Measurements from ENCODE around the gene PFDN1. TPM values are rescaled to one million over a fixed set of nuclear protein-coding genes. Genes with fewer than 3 reads are reported as not detected.

Gene PFDN1
- total and polyA plus RNA-seq, 8 donors: 28.6 to 137 (median 74.2) TPM

DNA sequence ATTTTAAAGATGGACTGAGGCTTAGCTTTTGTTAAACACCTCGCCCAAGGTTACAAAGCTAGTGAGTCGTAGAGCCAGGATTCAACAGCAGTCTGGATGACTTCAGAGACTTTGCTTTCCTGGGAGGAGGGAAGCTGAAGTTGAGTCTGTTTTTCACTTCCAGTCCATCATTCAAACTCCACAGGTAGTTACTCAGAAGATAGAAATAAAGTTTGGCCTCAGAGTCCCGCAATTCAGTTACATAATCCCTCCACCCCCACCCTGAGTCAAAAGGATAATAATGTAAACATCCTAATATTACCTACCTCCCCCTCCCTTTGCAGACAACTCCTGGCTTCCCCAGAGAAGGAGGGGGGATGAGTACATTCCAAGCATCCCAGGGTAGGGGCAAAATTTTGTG is 35.4 kb upstream of the PFDN1 start:
- Histone ChIP-seq H3K27ac (peak overlapping the region; percentile 29 to 90 (median 59)), H3K4me1 (peaks cover 62 to 96% (median 82%) of the 10 kb centered on the region in 4 donors), H3K4me3 (peak overlapping the region in 1 of 4 donors; percentile 0), H3K36me3 (peaks cover 25 to 95% (median 74%) of the 10 kb centered on the region in 4 donors), H3K9me3 (no peaks in the 10 kb centered on the region), H3K27me3 (no peaks in the 10 kb centered on the region)
- TF ChIP-seq, protein P1, sequence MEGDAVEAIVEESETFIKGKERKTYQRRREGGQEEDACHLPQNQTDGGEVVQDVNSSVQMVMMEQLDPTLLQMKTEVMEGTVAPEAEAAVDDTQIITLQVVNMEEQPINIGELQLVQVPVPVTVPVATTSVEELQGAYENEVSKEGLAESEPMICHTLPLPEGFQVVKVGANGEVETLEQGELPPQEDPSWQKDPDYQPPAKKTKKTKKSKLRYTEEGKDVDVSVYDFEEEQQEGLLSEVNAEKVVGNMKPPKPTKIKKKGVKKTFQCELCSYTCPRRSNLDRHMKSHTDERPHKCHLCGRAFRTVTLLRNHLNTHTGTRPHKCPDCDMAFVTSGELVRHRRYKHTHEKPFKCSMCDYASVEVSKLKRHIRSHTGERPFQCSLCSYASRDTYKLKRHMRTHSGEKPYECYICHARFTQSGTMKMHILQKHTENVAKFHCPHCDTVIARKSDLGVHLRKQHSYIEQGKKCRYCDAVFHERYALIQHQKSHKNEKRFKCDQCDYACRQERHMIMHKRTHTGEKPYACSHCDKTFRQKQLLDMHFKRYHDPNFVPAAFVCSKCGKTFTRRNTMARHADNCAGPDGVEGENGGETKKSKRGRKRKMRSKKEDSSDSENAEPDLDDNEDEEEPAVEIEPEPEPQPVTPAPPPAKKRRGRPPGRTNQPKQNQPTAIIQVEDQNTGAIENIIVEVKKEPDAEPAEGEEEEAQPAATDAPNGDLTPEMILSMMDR (IDR thresholded peaks at IDR 0.05): no peak
- TF ChIP-seq EP300 (IDR thresholded peaks at IDR 0.05): no peak
- TF ChIP-seq POLR2AphosphoS5 (IDR thresholded peaks at IDR 0.05): peak in 1 of 3 donors; percentile 23
- intact Hi-C loops (cut with DNase I; ENCODE audit: low total_unique reads): loop anchor here (5.0 kb wide), 1 partner anchor 86 kb away; no protein-coding TSS in a partner anchor
- 33 to 61% (median 46%) methylated on average over 3 of the region's 3 CpGs for WGBS, 5 donors
- no peak for DNase-seq

DNA sequence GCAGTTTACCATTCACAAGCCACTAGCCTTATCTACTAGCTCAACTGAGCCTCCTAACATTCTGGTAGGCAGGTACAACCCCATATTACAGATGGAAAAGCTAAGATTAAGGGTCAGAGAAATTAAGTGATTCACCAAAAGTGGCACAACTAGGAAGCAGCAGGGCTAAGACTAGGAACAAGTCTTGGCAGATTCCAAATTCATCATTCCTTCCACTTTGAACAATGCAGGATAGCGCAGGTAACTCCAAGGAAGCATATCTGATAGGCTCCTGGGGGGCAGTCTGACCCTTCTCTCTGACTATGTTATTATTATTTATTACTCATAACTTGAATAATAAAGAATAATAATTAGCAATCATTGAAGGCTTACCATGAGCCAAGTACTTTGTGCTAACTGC is 35.0 kb upstream of the PFDN1 start:
- TF ChIP-seq, protein P1 (IDR thresholded peaks at IDR 0.05): no peak
- TF ChIP-seq EP300 (IDR thresholded peaks at IDR 0.05) (no peak), POLR2AphosphoS5 (IDR thresholded peaks at IDR 0.05) (no peak), POLR2A (IDR thresholded peaks at IDR 0.05) (no peak)
- intact Hi-C loops (cut with DNase I; ENCODE audit: low total_unique reads): loop anchor here (5.0 kb wide), 1 partner anchor 86 kb away; no protein-coding TSS in a partner anchor
- peaks cover 62 to 96% (median 82%) of the 10 kb centered on the region in 4 donors for H3K4me1 ChIP-seq
- H3K36me3 ChIP-seq: peaks cover 25 to 95% (median 78%) of the 10 kb centered on the region in 4 donors
- H3K27me3 ChIP-seq: no peaks in the 10 kb centered on the region
- peak overlapping the region in 1 of 4 donors; percentile 0 for H3K4me3 ChIP-seq
- peak overlapping the region in 4 of 5 donors; percentile 38 to 90 (median 50) for H3K27ac ChIP-seq
- no peaks in the 10 kb centered on the region for H3K9me3 ChIP-seq
- 88 to 95% (median 94%) methylated on average over 1 of the region's 1 CpG for WGBS, 5 donors
- DNase-seq: no peak

DNA sequence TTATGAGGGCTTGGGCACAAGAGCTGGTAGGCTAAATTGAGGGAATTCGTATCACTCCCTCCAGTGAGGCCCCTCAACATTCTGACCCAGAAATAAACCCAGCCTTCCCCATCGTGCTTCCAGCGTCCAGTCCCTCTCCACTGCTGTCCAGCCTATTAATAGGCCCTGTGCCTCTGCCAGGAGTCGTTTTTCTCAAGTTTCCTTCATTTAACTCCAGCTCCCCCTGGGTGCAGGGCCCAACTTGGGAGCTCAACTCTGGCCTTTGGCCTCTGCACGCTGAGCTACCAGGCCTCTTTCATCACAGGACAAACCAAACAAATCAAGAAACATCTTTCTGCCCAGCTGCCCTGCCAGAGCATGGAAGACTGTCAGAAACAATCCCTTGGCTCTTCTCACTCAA is 33.5 kb upstream of the PFDN1 start:
- H3K4me3 ChIP-seq: no peak overlapping the region
- peaks cover 58 to 95% (median 75%) of the 10 kb centered on the region in 4 donors for H3K4me1 ChIP-seq
- WGBS, 5 donors: 35 to 53% (median 46%) methylated on average over 5 of the region's 5 CpGs
- peak overlapping the region in 4 of 5 donors; percentile 33 to 90 (median 48) for H3K27ac ChIP-seq
- no peaks in the 10 kb centered on the region for H3K27me3 ChIP-seq
- H3K9me3 ChIP-seq: no peaks in the 10 kb centered on the region
- intact Hi-C loops (cut with DNase I; ENCODE audit: low total_unique reads): loop anchor here (5.0 kb wide), 1 partner anchor 84 kb away; no protein-coding TSS in a partner anchor
- H3K36me3 ChIP-seq: peaks cover 19 to 82% (median 69%) of the 10 kb centered on the region in 4 donors
- DNase-seq: peak in 1 of 2 donors; percentile 78
- TF ChIP-seq POLR2A (IDR thresholded peaks at IDR 0.05) (no peak), EP300 (IDR thresholded peaks at IDR 0.05) (no peak), POLR2AphosphoS5 (IDR thresholded peaks at IDR 0.05) (no peak)
- TF ChIP-seq, protein P1 (IDR thresholded peaks at IDR 0.05): no peak

DNA sequence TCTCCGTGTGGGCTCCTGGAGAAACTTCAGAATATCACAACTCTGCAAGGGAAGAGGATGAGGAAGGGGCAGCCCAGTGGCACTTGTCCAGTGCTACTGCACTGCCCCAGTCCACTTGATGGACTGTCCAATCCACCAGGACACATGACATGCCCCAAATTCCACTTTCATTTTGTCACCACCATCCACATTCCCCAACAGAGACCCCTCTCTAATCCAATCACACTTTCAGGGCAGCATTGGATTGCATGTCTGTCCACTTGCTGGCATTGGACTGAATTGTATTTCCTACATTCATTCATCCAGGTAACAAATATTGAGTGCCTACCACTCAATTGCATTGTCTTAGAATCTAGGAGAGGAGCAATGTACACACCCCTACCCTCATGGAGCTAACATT is 28.7 kb upstream of the PFDN1 start:
- Histone ChIP-seq H3K27me3 (no peaks in the 10 kb centered on the region), H3K4me1 (peaks cover 33 to 77% (median 56%) of the 10 kb centered on the region in 4 donors), H3K9me3 (no peaks in the 10 kb centered on the region), H3K27ac (peak overlapping the region in 3 of 5 donors; percentile 68 to 73 (median 71)), H3K36me3 (peaks cover 17 to 39% (median 37%) of the 10 kb centered on the region in 4 donors), H3K4me3 (no peak overlapping the region)
- WGBS, 5 donors: 72 to 93% (median 87%) methylated on average over 1 of the region's 1 CpG
- intact Hi-C loops (cut with DNase I; ENCODE audit: low total_unique reads): no loop called here
- no peak for DNase-seq
- TF ChIP-seq, protein P1 (IDR thresholded peaks at IDR 0.05): no peak
- TF ChIP-seq POLR2AphosphoS5 (IDR thresholded peaks at IDR 0.05) (no peak), EP300 (IDR thresholded peaks at IDR 0.05) (no peak), POLR2A (IDR thresholded peaks at IDR 0.05) (no peak)
